Endothelial cell (in vitro differentiated cells): ENCODE measurements around the gene REXO1. TPM values are rescaled to one million over a fixed set of nuclear protein-coding genes. Genes with fewer than 3 reads are reported as not detected.
"Not testable (repeated sequence)": the region's sequence is repeated elsewhere in the genome, so short reads cannot be mapped to it uniquely, and the experiment has no call there.

Source experiments
- DNase-seq: peaks from one replicate; pipeline ENCODE4 v3.0.0; 2021; ENCODE audit warnings: low spot score
- H3K27ac Mint-ChIP-seq: one replicate; pipeline ENCODE4 v1.8.0; 2021; ENCODE audit warnings: mixed read lengths, inconsistent platforms; ENCODE audit not compliant: unreplicated experiment
- H3K27me3 Mint-ChIP-seq: one replicate; pipeline ENCODE4 v1.8.0; 2021; ENCODE audit warnings: mild to moderate bottlenecking, moderate library complexity, mixed read lengths, inconsistent platforms; ENCODE audit not compliant: unreplicated experiment
- H3K36me3 Mint-ChIP-seq: one replicate; pipeline ENCODE4 v1.8.0; 2021; ENCODE audit warnings: mild to moderate bottlenecking, low read depth, mixed read lengths, inconsistent platforms; ENCODE audit not compliant: unreplicated experiment
- H3K4me1 Mint-ChIP-seq: one replicate; pipeline ENCODE4 v1.8.0; 2021; ENCODE audit warnings: mild to moderate bottlenecking, mixed read lengths, inconsistent platforms; ENCODE audit not compliant: unreplicated experiment
- H3K4me3 Mint-ChIP-seq: one replicate; pipeline ENCODE4 v1.8.0; 2021; ENCODE audit warnings: mild to moderate bottlenecking, mixed read lengths, inconsistent platforms; ENCODE audit not compliant: unreplicated experiment
- H3K9me3 Mint-ChIP-seq: one replicate; pipeline ENCODE4 v1.8.0; 2021; ENCODE audit warnings: mixed read lengths, inconsistent platforms; ENCODE audit not compliant: unreplicated experiment
- CTCF ChIP-seq: fragments of 200-600 bp; sonication (generic); IDR thresholded peaks from one replicate; pipeline ENCODE4 v1.5.0; 2021; ENCODE audit warnings: antibody characterized with exemption; ENCODE audit not compliant: unreplicated experiment
- long read RNA-seq: library from polyadenylated mRNA; unstranded; transcript quantifications from one replicate; pipeline ENCODE4 v2.0.0, GENCODE V29; 2020; ENCODE audit not compliant: unreplicated experiment
- total RNA-seq: library from RNA; stranded (reverse); fragmentation: NEBNext Ultra II Directional; extraction: Animal tissue kit (Norgen Biotek cat#: 25700); gene quantifications from one replicate; pipeline ENCODE4 v1.2.1, GENCODE V29; 2021; ENCODE audit not compliant: unreplicated experiment

REXO1 gene
- 48.1 TPM for total RNA-seq
- long read RNA-seq, partial matches to known transcripts: 0 of 1 reads
- long read RNA-seq, other reads (novel, unspliced or antisense): 1 of 1 reads

GRCh38 chr19:1848399-1849131 lies at the start of gene REXO1:
REXO1 (minus strand) TSS chr19:1848483; CDS start chr19:1848358, 125 bp downstream.
- Mint-ChIP-seq H3K4me3 (peak within 1 kb of the TSS; percentile 97), H3K4me1 (peaks cover 14% of the 10 kb centered on the region), H3K9me3 (no peaks in the 10 kb centered on the region), H3K36me3 (peaks cover 18% of the 10 kb centered on the region), H3K27me3 (peaks cover 40% of the 10 kb centered on the region), H3K27ac (peak within 1 kb of the TSS; percentile 99)
- peak; percentile 93 for TF ChIP-seq CTCF
- peak; percentile 97 for DNase-seq

- Mint-ChIP-seq H3K4me1 (peaks cover 8% of the 10 kb centered on the region), H3K27ac (no peak overlapping the region), H3K4me3 (no peak overlapping the region), H3K36me3 (no peaks in the 10 kb centered on the region), H3K27me3 (peaks cover 4% of the 10 kb centered on the region), H3K9me3 (no peaks in the 10 kb centered on the region)
- no peak for DNase-seq
- TF ChIP-seq CTCF: no peak
These were observed 48.2 kb upstream of the REXO1 start for GRCh38 chr19:1896508-1896907.

GRCh38 chr19:1893791-1894190 lies 45.5 kb upstream of the REXO1 start:
- Mint-ChIP-seq H3K27me3 (peaks cover 4% of the 10 kb centered on the region), H3K27ac (no peak overlapping the region), H3K4me3 (no peak overlapping the region), H3K9me3 (no peaks in the 10 kb centered on the region), H3K4me1 (peaks cover 8% of the 10 kb centered on the region), H3K36me3 (no peaks in the 10 kb centered on the region)
- DNase-seq: no peak
- TF ChIP-seq CTCF: no peak

GRCh38 chr19:1889907-1890306 lies 41.6 kb upstream of the REXO1 start:
- TF ChIP-seq CTCF: no peak
- H3K36me3 Mint-ChIP-seq: no peaks in the 10 kb centered on the region
- no peak for DNase-seq
- no peak overlapping the region for H3K27ac Mint-ChIP-seq
- peaks cover 5% of the 10 kb centered on the region for H3K27me3 Mint-ChIP-seq
- H3K9me3 Mint-ChIP-seq: no peaks in the 10 kb centered on the region
- H3K4me1 Mint-ChIP-seq: no peaks in the 10 kb centered on the region
- peak overlapping the region; percentile 10 for H3K4me3 Mint-ChIP-seq

GRCh38 chr19:1888385-1888784 lies 40.1 kb upstream of the REXO1 start:
- Mint-ChIP-seq H3K27me3 (peaks cover 18% of the 10 kb centered on the region), H3K4me3 (no peak overlapping the region), H3K36me3 (peaks cover 12% of the 10 kb centered on the region), H3K27ac (no peak overlapping the region), H3K9me3 (no peaks in the 10 kb centered on the region), H3K4me1 (peaks cover 13% of the 10 kb centered on the region)
- TF ChIP-seq CTCF: no peak
- no peak for DNase-seq

- not testable (repeated sequence) for DNase-seq, H3K9me3 Mint-ChIP-seq, H3K27ac Mint-ChIP-seq, H3K4me3 Mint-ChIP-seq
- Mint-ChIP-seq H3K4me1 (peaks cover 25% of the 10 kb centered on the region), H3K27me3 (peaks cover 28% of the 10 kb centered on the region), H3K36me3 (peaks cover 19% of the 10 kb centered on the region)
These were observed 38.1 kb upstream of the REXO1 start for GRCh38 chr19:1886360-1886759.

GRCh38 chr19:1885398-1886119 lies 37.3 kb upstream of the REXO1 start, which contains the start of gene ABHD17A:
ABHD17A (minus strand) TSS chr19:1885496; CDS start chr19:1881566, 3,930 bp downstream.
- peak; percentile 94 for DNase-seq
- H3K9me3 Mint-ChIP-seq: not testable (repeated sequence)
- peaks cover 19% of the 10 kb centered on the region for H3K36me3 Mint-ChIP-seq
- H3K4me1 Mint-ChIP-seq: peaks cover 25% of the 10 kb centered on the region
- H3K4me3 Mint-ChIP-seq: peak within 1 kb of the TSS; percentile 100
- peaks cover 28% of the 10 kb centered on the region for H3K27me3 Mint-ChIP-seq
- H3K27ac Mint-ChIP-seq: peak within 1 kb of the TSS; percentile 100
